ENCODE data around the gene HLA-DQB2.

GRCh38 chr6:32785781-32786533 is 22.6 kb upstream of the HLA-DQB2 start:
- TF ChIP-seq POLR2A (IDR thresholded peaks at IDR 0.05; ENCODE audit: low read length) (no peak), GATA1 (IDR thresholded peaks at IDR 0.05; ENCODE audit: low read depth, low read length) (no peak)

All from erythroblast (primary cell).